Liver (tissue), 9 donors: Measurements from ENCODE around the gene PTBP3. TPM values are rescaled to one million over a fixed set of nuclear protein-coding genes. Genes with fewer than 3 reads are reported as not detected.

ENCODE experiments used
- DNase-seq: peaks from one replicate; pipeline ENCODE4 v3.0.0-alpha.2; 2017; ENCODE audit warnings: low spot score
- H3K27ac ChIP-seq, 2 donors: one replicate each; pipeline ENCODE4 v1.7.0; 2013; ENCODE audit warnings: inconsistent platforms in 2 of 2, low read length in 2 of 2, control low read depth in 1 of 2, low read depth in 1 of 2, mild to moderate bottlenecking in 1 of 2
- H3K27me3 ChIP-seq, 4 donors: one replicate each; pipeline versions ENCODE4 v1.6.1 to v1.7.0; 2013; ENCODE audit warnings: low read length in 3 of 4, inconsistent platforms in 1 of 4, mild to moderate bottlenecking in 1 of 4, moderate library complexity in 1 of 4; ENCODE audit not compliant: control insufficient read depth in 4 of 4, insufficient read depth in 4 of 4
- H3K36me3 ChIP-seq, 4 donors: one replicate each; pipeline versions ENCODE4 v1.6.1 to v1.7.0; 2013; ENCODE audit warnings: low read length in 3 of 4, mild to moderate bottlenecking in 3 of 4, low read depth in 1 of 4, moderate library complexity in 1 of 4; ENCODE audit not compliant: control insufficient read depth in 4 of 4, insufficient read depth in 3 of 4
- H3K4me1 ChIP-seq, 4 donors: one replicate each; pipeline versions ENCODE4 v1.6.1 to v1.7.0; 2013; ENCODE audit warnings: low read length in 3 of 4, mild to moderate bottlenecking in 3 of 4, moderate library complexity in 1 of 4; ENCODE audit not compliant: control insufficient read depth in 4 of 4, insufficient read depth in 4 of 4
- H3K4me3 ChIP-seq, 3 donors: one replicate each; pipeline versions ENCODE4 v1.6.1 to v1.7.0; 2013; ENCODE audit warnings: low read length in 3 of 3, control low read depth in 1 of 3, low read depth in 1 of 3, mild to moderate bottlenecking in 1 of 3
- H3K9ac ChIP-seq, 2 donors: one replicate each; pipeline ENCODE4 v1.7.0; 2013; ENCODE audit warnings: low read length in 2 of 2, mild to moderate bottlenecking in 2 of 2, moderate library complexity in 2 of 2, control low read depth in 1 of 2, low read depth in 1 of 2
- H3K9me3 ChIP-seq, 4 donors: one replicate each; pipeline versions ENCODE4 v1.6.1 to v1.7.0; 2013; ENCODE audit warnings: low read length in 3 of 4; ENCODE audit not compliant: control insufficient read depth in 4 of 4
- EGR1 ChIP-seq, 2 donors: IDR thresholded peaks; 2 replicates each; pipeline ENCODE4 v1.6.1; 2016 to 2018; ENCODE audit warnings: antibody characterized with exemption in 2 of 2, low read depth in 2 of 2
- FOXA1 ChIP-seq: IDR thresholded peaks from 2 replicates; pipeline ENCODE4 v1.6.1; 2016; ENCODE audit warnings: antibody characterized with exemption
- FOXA2 ChIP-seq: IDR thresholded peaks from 2 replicates; pipeline ENCODE4 v1.6.1; 2016; ENCODE audit warnings: antibody characterized with exemption
- GABPA ChIP-seq, 2 donors: IDR thresholded peaks in 1 of 2; conservative IDR thresholded peaks in 1 of 2; 2 replicates each; pipeline ENCODE4 v1.6.1; 2016; ENCODE audit warnings: antibody characterized with exemption in 2 of 2, mild to moderate bottlenecking in 1 of 2, moderate library complexity in 1 of 2
- HNF4A ChIP-seq, 2 donors: conservative IDR thresholded peaks; 2 replicates each; pipeline ENCODE4 v1.6.1; 2016; ENCODE audit warnings: antibody characterized with exemption in 2 of 2, mild to moderate bottlenecking in 2 of 2
- JUND ChIP-seq, 2 donors: IDR thresholded peaks; 2 replicates each; pipeline ENCODE4 v1.6.1; 2016; ENCODE audit warnings: antibody characterized with exemption in 2 of 2
- NR2F2 ChIP-seq: IDR thresholded peaks from 2 replicates; pipeline ENCODE4 v1.6.1; 2016; ENCODE audit warnings: antibody characterized with exemption
- RAD21 ChIP-seq, 2 donors: IDR thresholded peaks; 2 replicates each; pipeline ENCODE4 v1.6.1; 2016; ENCODE audit warnings: antibody characterized with exemption in 2 of 2, mild to moderate bottlenecking in 2 of 2
- RXRA ChIP-seq, 2 donors: IDR thresholded peaks; 2 replicates each; pipeline ENCODE4 v1.6.1; 2017 to 2018; ENCODE audit warnings: antibody characterized with exemption in 2 of 2, mild to moderate bottlenecking in 1 of 2
- SP1 ChIP-seq: IDR thresholded peaks from 2 replicates; pipeline ENCODE4 v1.6.1; 2018; ENCODE audit warnings: antibody characterized with exemption, mild to moderate bottlenecking
- TAF1 ChIP-seq: conservative IDR thresholded peaks from 2 replicates; pipeline ENCODE4 v1.6.1; 2016; ENCODE audit warnings: antibody characterized with exemption, mild to moderate bottlenecking
- YY1 ChIP-seq: IDR thresholded peaks from 2 replicates; pipeline ENCODE4 v1.6.1; 2016; ENCODE audit warnings: antibody characterized with exemption, mild to moderate bottlenecking
- WGBS: extraction: QIAGEN DNeasy Blood & Tissue Kit; methylation state at CpG from one replicate; pipeline ENCODE4 v1.1.7; 2013; 5-methylcytosine and 5-hydroxymethylcytosine counted together
- polyA plus RNA-seq, 2 donors: library from polyadenylated mRNA; stranded (reverse) in 1 of 2; unstranded in 1 of 2; fragments of 200-250 nt in 1 of 2; fragments of >200 nt in 1 of 2; fragmentation: Nextera tagmentation in 1 of 2; extraction: Ambion mirVana in 1 of 2; gene quantifications; one replicate each; pipeline versions ENCODE4 v1.2.1 to v1.2.3, GENCODE V29; 2013 to 2015
- total RNA-seq, 2 donors: library from RNA; depleted of rRNA; stranded (reverse); fragments of >200 nt; gene quantifications; one replicate each; pipeline ENCODE4 v1.2.3, GENCODE V29; 2014
- TF ChIP-seq, protein P1 (sequence below): IDR thresholded peaks from 2 replicates; pipeline ENCODE4 v1.6.1; 2016; ENCODE audit warnings: antibody characterized with exemption
- TF ChIP-seq, protein P2 (sequence below): IDR thresholded peaks from 2 replicates; pipeline ENCODE4 v1.6.1; 2016; ENCODE audit warnings: antibody characterized with exemption
- TF ChIP-seq, protein P3 (sequence below): IDR thresholded peaks from 2 replicates; pipeline ENCODE4 v1.6.1; 2016; ENCODE audit warnings: antibody characterized with exemption
- TF ChIP-seq, protein P4 (sequence below): fragments of 150-350 bp; IDR thresholded peaks from 2 replicates; pipeline ENCODE4 v1.5.1; 2017; ENCODE audit warnings: improper control_type of control experiment, low read depth, low read length; ENCODE audit not compliant: missing input control
- TF ChIP-seq, protein P5 (sequence below): IDR thresholded peaks from 2 replicates; pipeline ENCODE4 v1.6.1; 2016; ENCODE audit warnings: antibody characterized with exemption, mild to moderate bottlenecking
- donor health status: healthy.
- donor health status: healthy.
- donor health status: healthy.
- donor health status: healthy.
- donor health status: healthy.

PTBP3 gene
- total and polyA plus RNA-seq, 4 donors: 4.3 to 34.1 (median 9.2) TPM

DNA sequence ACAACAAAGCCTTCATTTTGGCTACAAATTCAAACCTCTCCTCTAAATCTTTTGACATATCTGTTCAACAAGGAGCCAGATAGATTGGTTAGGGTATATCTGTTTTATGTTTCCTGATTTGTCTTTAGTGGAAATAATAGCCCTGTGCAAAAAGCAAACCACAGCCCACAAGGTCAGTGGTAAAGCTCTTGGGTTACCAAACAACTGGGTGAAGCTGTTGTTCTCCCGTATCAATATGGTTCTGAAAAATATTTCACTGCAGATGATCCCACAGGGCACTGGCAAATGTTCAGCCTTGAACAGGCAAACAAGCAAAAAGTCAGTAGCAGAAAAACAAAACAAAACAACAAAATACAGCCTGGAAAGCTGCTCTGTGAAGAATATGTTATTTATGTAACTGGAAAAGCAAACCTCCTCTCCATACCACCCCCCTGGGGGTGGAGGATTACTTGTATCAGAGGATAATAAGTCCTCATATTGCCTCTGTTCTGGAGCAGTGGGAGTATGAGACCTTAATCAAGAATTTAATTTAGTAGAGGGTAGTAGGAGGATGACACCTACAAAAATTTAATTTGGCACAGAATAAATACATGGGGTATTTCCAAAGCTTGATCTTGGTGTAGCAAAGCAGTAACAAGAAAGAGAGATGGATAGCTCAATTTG, 20.8 kb upstream of the PTBP3 start:
- no peak overlapping the region for H3K4me3 ChIP-seq
- WGBS: 41% methylated on average over 1 of the region's 1 CpG
- no peaks in the 10 kb centered on the region for H3K27me3 ChIP-seq
- no peak for DNase-seq
- TF ChIP-seq NR2F2 (no peak), HNF4A (conservative IDR thresholded peaks at IDR 0.05) (no peak), GABPA (IDR thresholded peaks at IDR 0.05 in 1 of 2, conservative IDR thresholded peaks at IDR 0.05 in 1 of 2) (no peak), RXRA (IDR thresholded peaks at IDR 0.05) (no peak), TAF1 (no peak), SP1 (no peak), EGR1 (IDR thresholded peaks at IDR 0.05; ENCODE audit: low read depth in 2 of 2) (no peak), YY1 (no peak), FOXA2 (no peak), FOXA1 (no peak), RAD21 (IDR thresholded peaks at IDR 0.05) (no peak), JUND (IDR thresholded peaks at IDR 0.05) (no peak)
- TF ChIP-seq, protein P1, sequence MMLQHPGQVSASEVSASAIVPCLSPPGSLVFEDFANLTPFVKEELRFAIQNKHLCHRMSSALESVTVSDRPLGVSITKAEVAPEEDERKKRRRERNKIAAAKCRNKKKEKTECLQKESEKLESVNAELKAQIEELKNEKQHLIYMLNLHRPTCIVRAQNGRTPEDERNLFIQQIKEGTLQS: no peak
- TF ChIP-seq, protein P2, sequence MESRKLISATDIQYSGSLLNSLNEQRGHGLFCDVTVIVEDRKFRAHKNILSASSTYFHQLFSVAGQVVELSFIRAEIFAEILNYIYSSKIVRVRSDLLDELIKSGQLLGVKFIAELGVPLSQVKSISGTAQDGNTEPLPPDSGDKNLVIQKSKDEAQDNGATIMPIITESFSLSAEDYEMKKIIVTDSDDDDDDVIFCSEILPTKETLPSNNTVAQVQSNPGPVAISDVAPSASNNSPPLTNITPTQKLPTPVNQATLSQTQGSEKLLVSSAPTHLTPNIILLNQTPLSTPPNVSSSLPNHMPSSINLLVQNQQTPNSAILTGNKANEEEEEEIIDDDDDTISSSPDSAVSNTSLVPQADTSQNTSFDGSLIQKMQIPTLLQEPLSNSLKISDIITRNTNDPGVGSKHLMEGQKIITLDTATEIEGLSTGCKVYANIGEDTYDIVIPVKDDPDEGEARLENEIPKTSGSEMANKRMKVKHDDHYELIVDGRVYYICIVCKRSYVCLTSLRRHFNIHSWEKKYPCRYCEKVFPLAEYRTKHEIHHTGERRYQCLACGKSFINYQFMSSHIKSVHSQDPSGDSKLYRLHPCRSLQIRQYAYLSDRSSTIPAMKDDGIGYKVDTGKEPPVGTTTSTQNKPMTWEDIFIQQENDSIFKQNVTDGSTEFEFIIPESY: no peak
- TF ChIP-seq, protein P3, sequence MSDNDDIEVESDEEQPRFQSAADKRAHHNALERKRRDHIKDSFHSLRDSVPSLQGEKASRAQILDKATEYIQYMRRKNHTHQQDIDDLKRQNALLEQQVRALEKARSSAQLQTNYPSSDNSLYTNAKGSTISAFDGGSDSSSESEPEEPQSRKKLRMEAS: no peak
- TF ChIP-seq, protein P4, sequence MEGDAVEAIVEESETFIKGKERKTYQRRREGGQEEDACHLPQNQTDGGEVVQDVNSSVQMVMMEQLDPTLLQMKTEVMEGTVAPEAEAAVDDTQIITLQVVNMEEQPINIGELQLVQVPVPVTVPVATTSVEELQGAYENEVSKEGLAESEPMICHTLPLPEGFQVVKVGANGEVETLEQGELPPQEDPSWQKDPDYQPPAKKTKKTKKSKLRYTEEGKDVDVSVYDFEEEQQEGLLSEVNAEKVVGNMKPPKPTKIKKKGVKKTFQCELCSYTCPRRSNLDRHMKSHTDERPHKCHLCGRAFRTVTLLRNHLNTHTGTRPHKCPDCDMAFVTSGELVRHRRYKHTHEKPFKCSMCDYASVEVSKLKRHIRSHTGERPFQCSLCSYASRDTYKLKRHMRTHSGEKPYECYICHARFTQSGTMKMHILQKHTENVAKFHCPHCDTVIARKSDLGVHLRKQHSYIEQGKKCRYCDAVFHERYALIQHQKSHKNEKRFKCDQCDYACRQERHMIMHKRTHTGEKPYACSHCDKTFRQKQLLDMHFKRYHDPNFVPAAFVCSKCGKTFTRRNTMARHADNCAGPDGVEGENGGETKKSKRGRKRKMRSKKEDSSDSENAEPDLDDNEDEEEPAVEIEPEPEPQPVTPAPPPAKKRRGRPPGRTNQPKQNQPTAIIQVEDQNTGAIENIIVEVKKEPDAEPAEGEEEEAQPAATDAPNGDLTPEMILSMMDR: no peak
- TF ChIP-seq, protein P5, sequence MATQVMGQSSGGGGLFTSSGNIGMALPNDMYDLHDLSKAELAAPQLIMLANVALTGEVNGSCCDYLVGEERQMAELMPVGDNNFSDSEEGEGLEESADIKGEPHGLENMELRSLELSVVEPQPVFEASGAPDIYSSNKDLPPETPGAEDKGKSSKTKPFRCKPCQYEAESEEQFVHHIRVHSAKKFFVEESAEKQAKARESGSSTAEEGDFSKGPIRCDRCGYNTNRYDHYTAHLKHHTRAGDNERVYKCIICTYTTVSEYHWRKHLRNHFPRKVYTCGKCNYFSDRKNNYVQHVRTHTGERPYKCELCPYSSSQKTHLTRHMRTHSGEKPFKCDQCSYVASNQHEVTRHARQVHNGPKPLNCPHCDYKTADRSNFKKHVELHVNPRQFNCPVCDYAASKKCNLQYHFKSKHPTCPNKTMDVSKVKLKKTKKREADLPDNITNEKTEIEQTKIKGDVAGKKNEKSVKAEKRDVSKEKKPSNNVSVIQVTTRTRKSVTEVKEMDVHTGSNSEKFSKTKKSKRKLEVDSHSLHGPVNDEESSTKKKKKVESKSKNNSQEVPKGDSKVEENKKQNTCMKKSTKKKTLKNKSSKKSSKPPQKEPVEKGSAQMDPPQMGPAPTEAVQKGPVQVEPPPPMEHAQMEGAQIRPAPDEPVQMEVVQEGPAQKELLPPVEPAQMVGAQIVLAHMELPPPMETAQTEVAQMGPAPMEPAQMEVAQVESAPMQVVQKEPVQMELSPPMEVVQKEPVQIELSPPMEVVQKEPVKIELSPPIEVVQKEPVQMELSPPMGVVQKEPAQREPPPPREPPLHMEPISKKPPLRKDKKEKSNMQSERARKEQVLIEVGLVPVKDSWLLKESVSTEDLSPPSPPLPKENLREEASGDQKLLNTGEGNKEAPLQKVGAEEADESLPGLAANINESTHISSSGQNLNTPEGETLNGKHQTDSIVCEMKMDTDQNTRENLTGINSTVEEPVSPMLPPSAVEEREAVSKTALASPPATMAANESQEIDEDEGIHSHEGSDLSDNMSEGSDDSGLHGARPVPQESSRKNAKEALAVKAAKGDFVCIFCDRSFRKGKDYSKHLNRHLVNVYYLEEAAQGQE: no peak
- H3K9ac ChIP-seq: no peak overlapping the region
- no peaks in the 10 kb centered on the region for H3K36me3 ChIP-seq
- H3K27ac ChIP-seq: no peak overlapping the region
- H3K9me3 ChIP-seq: no peaks in the 10 kb centered on the region
- H3K4me1 ChIP-seq: peaks cover 8 to 29% (median 16%) of the 10 kb centered on the region in 4 donors
